Skin epidermis (tissue), 12 donors: ENCODE data around the gene DENND6B.
"Not testable (repeated sequence)": the region's sequence is repeated elsewhere in the genome, so short reads cannot be mapped to it uniquely, and the experiment has no call there.

Source experiments
- H3K27ac ChIP-seq, 21 experiments: fragments of 200-600 bp; sonication (generic) in 11 of 21; one replicate each; pipeline ENCODE4 v1.5.0; 2020; ENCODE audit warnings: mild to moderate bottlenecking in 3 of 21, inconsistent platforms in 2 of 21, moderate library complexity in 2 of 21
- H3K4me3 ChIP-seq, 7 experiments: fragments of 200-600 bp; sonication (generic) in 2 of 7; one replicate each; pipeline ENCODE4 v1.5.0; 2020; ENCODE audit warnings: inconsistent platforms in 2 of 7, mild to moderate bottlenecking in 2 of 7, moderate library complexity in 1 of 7

Gene DENND6B, protein sequence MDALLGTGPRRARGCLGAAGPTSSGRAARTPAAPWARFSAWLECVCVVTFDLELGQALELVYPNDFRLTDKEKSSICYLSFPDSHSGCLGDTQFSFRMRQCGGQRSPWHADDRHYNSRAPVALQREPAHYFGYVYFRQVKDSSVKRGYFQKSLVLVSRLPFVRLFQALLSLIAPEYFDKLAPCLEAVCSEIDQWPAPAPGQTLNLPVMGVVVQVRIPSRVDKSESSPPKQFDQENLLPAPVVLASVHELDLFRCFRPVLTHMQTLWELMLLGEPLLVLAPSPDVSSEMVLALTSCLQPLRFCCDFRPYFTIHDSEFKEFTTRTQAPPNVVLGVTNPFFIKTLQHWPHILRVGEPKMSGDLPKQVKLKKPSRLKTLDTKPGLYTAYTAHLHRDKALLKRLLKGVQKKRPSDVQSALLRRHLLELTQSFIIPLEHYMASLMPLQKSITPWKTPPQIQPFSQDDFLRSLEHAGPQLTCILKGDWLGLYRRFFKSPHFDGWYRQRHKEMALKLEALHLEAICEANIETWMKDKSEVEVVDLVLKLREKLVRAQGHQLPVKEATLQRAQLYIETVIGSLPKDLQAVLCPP

DNA sequence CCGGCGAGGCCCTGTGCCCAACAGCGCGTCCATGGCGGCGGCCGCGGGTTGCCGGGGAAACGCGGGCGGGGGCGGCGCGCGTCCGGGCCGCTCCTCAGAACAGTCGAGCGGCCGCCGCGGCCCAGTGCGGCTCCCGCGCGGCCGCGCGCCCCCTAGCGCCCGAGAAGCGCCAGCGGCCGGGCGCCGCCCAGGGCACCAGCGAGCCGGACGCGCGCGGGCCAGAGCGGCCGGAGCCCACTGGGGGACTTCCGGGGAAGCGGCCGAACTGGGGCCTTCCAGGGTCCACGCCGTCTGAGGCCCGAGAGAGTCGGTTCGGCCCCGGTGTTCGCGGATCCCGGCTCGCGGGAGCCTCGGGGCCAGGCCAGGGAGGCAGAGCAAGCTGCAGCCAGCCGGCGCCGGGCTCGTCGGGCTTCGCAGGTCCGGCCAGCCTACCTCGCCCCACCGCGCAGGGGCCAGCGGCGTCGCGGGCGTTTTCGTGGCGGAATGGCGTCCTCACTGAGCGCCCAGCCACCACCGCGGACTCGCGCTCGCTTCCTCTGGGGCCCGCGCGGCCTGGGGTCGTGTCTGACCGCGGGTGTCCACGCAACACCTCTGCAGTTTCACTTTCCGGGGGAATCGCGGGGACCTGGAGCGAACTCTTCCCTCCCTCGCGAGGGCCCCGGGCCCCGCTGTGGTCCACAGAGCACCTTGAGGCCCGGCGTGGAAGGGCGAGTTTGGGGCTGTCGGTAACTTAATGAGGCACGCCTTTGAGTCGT, at the start of gene DENND6B:
Gene DENND6B (minus strand): TSS at position 57 of the 755 bp plus-strand sequence. CDS start 24 bp downstream, at position 33.
- Histone ChIP-seq H3K4me3 (peak within 1 kb of the TSS; percentile 65 to 89 (median 76)), H3K27ac (peak within 1 kb of the TSS; percentile 88 to 99 (median 98))

DNA sequence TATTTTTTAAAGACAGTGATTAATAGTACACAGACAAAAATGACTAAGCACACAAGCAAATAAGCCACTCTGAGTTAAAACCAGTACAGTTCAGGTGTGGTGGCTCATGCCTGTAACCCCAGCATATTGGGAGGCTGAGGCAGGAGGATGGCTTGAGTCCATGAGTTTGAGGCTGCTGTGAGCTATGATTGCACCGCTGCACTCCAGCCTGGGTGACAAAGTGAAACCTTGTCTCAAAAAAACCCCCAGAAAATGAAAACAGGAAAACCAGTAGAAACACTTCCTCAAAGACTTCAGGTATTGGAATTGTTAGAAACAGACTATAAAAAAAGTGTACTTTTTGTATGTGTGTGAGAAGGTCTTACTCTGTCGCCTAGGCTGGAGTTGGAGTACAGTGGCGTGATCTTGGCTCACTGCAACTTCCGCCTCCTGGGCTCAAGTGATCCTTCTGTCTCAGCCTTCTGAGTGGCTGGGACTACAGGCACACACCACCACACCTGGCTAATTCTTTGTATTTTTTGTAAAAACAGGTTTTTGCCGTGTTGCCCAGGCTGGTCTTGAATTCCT, 49.4 kb upstream of the DENND6B start:
- no peak overlapping the region for H3K27ac ChIP-seq
- H3K4me3 ChIP-seq = no peak overlapping the region

DNA sequence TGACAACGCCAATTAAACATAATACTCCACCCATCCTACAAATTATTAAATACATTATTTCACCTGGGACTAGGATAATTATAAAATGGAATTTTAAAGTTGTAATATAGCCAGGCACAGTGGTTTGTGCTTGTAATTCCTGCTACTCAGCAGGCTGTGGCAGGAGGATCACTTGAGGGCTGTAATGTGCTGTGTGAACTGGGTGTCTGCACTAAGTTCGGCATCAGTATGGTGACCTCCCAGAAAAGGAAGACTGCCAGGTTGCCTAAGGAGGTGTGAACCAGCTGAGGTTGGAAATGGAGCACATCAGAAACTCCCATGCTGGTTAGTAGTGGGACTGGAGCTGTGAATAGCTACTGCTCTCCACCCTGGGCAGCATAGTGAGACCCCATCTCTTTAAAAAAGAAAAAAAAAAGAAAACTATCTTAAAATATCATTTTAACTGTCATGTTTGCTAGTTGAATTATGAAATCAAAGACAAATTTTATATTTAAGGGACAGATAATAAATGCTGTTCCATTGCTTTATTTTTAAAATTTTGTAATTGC, 44.4 kb upstream of the DENND6B start:
- Histone ChIP-seq H3K27ac (no peak overlapping the region), H3K4me3 (no peak overlapping the region)

DNA sequence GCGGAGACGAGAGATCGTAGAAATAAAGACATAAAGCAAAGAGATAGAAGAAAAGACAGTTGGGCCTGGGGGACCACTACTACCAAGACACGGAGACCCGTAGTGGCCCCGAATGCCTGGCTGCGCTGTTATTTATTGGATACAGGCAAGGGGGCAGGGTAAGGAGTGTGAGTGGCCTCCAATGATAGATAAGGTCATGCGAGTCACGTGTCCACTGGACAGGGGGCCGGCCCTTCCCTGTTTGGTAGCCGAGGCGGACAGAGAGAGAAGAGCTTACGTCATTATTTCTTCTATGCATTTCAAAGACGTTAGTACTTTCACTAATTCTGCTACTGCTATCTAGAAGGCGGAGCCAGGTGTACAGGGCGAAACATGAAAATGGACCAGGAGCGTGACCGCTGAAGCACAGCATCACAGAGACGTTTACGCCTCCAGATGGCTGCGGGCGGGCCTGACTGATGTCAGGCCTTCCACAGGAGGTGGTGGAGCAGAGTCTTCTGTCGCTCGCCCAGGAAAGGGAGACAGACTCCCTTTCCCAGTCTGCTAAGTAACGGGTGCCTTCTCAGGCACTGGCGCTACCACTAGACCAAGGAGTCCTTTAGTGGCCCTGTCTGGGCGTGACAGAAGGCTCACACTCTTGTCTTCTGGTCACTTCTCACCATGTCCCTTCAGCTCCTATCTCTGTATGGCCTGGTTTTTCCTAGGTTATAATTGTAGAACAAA, 41.1 kb upstream of the DENND6B start:
- Histone ChIP-seq H3K4me3 (no peak overlapping the region), H3K27ac (no peak overlapping the region)

DNA sequence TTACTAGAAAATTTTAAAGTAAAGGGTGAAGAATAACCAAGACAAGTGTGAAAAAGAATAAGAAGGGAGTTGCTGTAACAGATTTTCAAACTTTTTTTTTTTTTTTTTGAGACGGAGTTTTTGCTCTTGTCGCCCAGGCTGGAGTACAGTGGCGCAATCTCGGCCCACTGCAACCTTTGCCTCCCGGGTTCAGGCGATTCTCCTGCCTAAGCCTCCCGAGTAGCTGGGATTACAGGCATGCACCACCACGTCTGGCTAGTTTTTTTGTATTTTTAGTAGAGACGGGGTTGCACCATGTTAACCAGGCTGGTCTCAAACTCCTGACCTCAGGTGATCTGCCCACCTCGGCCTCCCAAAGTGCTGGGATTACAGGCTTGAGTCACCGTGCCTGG, 37.0 kb upstream of the DENND6B start:
- not testable (repeated sequence) for H3K27ac ChIP-seq, H3K4me3 ChIP-seq

DNA sequence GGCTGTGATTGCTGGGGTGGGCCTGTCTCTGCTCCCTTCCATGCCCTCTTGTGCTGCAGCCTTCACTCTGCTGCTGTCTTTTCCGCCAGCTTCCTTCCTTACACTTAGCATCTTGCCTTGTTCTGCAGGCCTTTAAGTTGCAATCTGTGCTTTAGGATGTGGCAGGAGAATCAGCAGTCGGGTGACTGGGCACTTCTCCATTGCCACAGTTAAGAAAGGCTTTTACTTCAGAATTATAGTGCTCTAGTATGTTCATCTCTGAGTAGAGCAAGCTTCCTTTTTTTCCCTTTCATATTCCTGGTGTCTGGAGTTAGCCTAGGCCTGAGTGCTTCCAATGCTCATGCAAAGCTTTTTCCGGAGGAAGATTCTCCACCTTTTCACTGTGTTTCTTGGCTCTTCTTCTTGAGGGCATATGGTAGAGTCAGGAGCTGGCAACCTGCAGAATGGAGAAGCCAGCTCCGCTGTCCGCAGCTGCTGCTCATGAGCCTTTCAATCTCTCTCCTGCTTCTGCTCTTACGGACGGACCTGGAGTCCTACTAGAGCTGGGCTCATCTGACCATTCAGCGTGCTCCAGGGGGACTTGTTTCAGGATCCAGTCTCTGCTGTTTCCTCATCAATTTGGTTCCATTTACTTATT, 36.5 kb upstream of the DENND6B start:
- H3K27ac ChIP-seq = peak overlapping the region in 1 of 21 experiments; percentile 62
- no peak overlapping the region for H3K4me3 ChIP-seq

DNA sequence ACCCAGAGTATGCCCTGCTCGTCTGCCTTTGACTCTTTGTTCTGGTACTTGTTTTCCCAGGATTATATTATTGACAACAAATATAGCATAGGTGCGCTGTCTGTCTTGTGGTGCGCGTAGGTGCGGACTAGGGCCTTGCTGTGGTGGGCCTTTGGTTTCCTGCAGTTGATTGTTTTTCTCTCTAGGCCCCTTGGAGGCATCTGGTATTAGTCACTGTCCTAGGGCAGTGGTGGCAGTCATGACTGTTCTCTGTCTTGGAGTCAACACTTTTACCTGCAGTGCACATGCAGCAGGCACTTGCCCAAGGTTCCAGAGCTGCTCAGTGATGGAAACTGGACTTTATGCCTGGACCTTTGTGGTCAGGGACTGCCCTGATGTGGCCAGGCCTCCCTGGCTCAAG, 34.9 kb upstream of the DENND6B start:
- Histone ChIP-seq H3K4me3 (no peak overlapping the region), H3K27ac (peak overlapping the region in 7 of 21 experiments; percentile 1 to 62 (median 30))

DNA sequence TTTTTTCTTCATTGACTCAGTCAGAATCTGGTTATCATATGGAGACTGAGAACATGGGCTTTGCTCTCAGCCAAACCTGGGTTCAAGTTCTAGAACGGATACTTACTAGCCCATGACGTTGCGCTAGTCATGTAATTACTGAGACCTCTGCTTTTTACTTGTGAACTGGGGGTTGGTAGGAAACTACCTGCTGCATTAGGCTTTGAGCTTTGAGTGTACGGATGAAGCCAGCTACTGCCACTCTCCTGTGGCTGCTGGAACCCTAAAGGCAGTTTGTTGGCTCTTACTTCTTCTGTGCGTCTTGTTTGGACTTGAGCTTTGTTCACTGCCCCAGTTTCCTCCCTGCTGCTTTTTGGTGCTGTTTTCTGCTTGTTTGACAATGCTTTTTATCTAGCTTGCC, 34.4 kb upstream of the DENND6B start:
- Histone ChIP-seq H3K4me3 (no peak overlapping the region), H3K27ac (peak overlapping the region in 7 of 21 experiments; percentile 16 to 62 (median 35))

DNA sequence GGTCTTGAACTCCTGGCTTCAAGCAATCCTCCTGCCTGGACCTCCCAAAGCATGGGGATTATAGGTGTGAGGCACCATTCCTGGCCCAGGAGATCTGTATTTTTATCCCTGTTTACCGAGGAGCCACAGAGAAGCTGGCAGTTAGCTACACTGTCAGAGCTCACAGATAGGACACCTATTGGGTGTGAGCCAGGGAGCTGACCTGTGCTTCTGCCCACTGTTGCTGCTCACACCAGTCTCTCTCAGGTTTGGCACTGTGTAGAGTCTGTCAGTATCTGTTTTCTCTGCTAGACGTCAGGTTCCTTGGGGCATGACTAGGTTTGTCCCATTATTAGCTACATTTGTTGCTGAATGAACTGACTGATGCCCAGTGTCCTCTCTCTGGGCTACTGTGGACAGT, 33.8 kb upstream of the DENND6B start:
- Histone ChIP-seq H3K4me3 (no peak overlapping the region), H3K27ac (peak overlapping the region in 1 of 21 experiments; percentile 62)

DNA sequence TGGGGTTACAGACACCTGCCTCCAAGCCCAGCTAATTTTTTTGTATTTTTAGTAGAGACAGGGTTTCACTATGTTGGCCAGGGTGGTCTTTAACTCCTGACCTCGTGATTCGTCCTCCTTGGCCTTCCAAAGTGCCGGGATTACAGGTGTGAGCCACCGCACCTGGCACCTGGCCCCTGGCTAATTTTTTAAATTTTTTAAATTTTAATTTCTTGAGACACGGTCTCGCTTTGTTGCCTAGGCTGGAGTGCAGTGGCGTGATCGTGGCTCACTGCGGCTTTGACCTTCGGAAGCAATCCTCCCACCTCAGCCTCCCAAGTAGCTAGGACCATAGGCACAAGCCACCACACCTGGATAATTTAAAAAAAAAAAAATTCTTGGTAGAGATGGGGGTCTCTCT, 30.9 kb upstream of the DENND6B start:
- H3K27ac ChIP-seq = no peak overlapping the region
- H3K4me3 ChIP-seq = no peak overlapping the region

DNA sequence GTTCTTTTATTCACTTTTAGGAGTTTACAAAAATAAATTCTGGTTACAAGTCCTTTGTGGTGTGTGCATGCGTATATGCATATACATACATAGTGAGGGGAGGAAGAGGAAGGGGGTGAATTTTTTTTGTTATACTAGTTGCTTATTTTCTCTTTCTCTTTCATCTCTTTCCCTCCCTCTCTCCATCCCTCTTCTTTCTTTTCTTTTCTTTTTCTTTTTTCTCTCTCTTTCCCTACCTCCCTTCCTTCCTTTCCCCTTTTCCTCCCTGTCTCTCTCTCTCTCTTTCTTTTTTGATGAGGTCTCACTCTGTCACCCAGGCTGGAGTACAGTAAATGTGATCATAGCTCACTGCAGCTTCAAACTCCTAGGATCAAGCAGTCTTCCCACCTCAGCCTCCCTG, 30.4 kb upstream of the DENND6B start:
- no peak overlapping the region for H3K27ac ChIP-seq
- H3K4me3 ChIP-seq = no peak overlapping the region

DNA sequence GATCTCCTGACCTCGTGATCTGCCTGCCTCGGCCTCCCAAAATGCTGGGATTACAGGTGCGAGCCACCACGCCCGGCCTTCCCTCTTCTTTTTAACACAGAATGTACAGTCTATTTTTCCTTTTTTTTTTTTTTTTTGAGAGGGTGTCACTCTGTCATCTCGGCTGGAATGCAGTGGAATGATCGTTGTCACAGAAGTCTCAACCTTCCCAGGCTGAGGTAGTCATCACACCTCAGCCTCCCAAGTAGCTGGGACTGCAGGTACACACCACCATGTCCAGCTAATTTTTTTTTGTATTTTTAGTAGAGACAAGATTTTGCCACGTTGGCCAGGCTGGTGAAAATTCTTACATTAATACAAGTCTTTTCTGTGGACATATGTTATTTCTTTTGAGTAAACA, 29.4 kb upstream of the DENND6B start:
- no peak overlapping the region for H3K27ac ChIP-seq
- no peak overlapping the region for H3K4me3 ChIP-seq

DNA sequence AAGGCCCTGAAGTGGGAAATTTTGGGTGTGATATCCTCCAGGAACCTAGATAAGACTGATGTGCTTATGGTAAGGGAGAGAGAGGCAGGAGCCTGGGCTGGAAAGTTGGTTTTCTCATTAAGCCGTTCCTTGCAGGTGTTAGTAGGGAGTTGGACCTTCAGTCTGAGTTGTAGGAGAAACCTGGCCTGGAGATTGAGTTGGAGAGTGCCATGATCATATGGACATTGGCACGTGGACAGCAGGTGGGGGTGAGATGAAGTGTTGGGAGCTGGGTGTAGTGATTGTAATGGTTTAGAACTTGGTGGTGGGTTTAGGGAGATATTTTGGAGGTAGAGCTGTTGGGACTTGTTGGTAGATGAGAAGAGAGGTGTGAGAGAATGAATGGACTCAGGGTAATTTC, 21.2 kb upstream of the DENND6B start:
- Histone ChIP-seq H3K27ac (no peak overlapping the region), H3K4me3 (no peak overlapping the region)

DNA sequence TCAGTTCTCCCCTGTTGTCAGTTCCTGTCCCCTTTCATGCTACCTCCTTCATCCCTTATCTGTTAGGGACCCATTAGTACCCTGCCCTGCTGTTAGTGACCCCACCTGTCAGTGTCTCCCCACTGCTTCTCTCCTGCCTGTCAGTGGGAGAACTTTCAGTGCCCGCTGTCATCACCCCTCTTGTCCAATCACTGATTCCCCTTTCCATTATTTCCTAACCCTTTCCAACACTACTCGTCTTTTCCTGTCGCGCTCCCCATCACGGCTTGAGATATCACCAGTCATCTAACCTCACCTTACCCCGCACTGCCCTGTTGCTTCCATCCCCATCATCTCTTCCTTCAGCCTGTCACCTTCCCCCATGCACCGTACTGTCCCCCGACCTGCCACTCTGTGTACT, 20.3 kb upstream of the DENND6B start:
- Histone ChIP-seq H3K4me3 (no peak overlapping the region), H3K27ac (no peak overlapping the region)

DNA sequence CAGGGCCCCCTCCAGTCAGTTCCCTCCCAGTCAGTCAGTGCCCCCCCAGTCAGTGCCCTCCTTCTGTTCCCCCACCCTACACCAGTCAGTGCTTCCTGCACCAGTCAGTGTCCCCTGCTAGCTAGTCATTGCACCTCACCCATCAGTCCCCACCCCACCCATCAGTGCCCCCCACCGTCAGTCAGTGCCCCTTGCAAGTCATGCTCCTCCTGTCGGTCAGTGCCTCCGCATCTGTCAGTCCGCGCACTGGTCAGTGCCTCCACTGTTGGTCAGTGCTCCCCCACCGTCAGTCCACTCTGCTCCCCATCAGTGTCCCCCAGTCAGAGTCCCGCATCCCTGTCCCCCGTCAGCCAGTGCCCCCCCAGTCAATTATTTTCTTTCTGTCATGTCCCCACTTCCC, 19.7 kb upstream of the DENND6B start:
- peak overlapping the region in 1 of 21 experiments; percentile 28 for H3K27ac ChIP-seq
- no peak overlapping the region for H3K4me3 ChIP-seq

DNA sequence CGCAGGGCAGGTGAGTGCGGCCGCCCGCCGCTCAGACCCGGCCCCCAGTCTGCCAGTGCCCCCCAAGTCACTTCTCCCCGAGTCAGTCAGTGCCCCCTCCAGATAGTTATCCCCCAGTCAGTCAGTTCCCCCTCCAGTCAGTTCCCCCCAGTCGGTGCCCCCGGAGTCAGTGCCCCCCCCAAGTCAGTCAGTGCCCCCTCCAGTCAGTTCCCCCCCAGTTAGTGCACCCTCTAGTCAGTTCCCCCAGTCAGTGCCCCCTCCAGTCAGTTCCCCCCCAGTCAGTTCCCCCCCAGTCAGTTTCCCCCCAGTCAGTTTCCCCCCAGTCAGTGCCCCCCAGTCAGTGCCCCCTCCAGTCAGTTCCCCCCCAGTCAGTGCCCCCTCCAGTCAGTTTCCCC, 16.7 kb upstream of the DENND6B start:
- H3K4me3 ChIP-seq = peak overlapping the region; percentile 65 to 98 (median 87)
- peak overlapping the region; percentile 81 to 97 (median 94) for H3K27ac ChIP-seq

DNA sequence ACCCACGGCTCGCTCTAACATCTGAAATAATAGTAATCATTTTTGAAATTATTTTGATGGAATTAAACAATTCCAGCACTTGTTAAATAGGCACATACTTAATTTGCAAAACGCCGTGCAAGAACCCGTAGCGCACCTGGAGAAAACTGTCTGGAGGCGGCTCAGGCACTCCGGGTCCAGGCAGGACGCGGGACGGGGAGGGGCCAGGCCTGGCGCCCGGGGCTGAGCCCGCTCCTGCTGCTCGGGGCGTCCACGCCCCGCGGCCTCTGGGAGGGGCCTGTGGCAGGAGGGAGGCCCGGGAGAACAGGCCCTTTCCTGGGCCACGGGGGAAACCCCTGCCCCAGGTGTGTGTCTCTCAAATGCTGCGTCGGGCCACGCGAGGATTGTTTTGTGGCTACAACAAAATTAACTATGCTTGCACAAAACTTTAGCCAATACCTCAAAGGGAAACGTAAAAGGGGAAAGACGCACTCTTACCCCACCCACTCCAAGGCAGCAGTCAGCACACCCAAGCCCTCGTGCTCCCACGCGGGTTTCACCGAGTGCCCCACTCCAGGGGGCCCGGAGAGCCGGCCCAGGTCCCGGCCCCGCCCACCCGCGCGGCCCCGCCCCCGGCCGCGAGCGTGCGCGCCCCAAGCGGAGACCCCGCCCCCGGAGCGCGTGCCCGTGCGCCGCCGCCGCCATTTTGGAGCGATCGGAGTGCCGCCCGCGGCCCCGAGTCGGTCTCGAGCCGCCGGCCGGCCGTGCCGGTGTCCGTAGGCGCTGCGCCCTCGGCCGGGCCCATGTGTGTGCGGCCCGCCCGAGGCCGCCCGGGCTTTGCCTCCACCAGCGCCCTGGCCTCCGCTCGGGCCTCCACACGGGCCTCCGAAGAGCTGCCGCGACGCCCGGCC, 16.1 kb upstream of the DENND6B start, which contains the start of gene PPP6R2:
Gene PPP6R2 (plus strand): TSS at position 677 of the 890 bp plus-strand sequence. CDS start 50,582 bp downstream, outside the sequence.
- Histone ChIP-seq H3K4me3 (peak within 1 kb of the TSS; percentile 65 to 98 (median 87)), H3K27ac (peak within 1 kb of the TSS; percentile 81 to 97 (median 94))
